Mammary epithelial cell (primary cell): ENCODE measurements around the gene RAD9A.

Experiments used
- CTCF ChIP-seq, 2 donors: IDR thresholded peaks in 1 of 2; conservative IDR thresholded peaks in 1 of 2; 2 replicates each; pipeline ENCODE4 v1.5.1; 2011 to 2012; ENCODE audit warnings: inconsistent platforms in 2 of 2, low read length in 2 of 2, mild to moderate bottlenecking in 2 of 2, control low read depth in 1 of 2, low read depth in 1 of 2; ENCODE audit not compliant: insufficient read depth in 1 of 2; ENCODE audit errors: extremely low read depth in 1 of 2
- EZH2 ChIP-seq: IDR thresholded peaks from 2 replicates; pipeline ENCODE4 v1.6.1; 2012; ENCODE audit warnings: low read length, inconsistent platforms, borderline replicate concordance

- TF ChIP-seq CTCF (conservative IDR thresholded peaks at IDR 0.05 in 1 of 2, IDR thresholded peaks at IDR 0.05 in 1 of 2; ENCODE audit: extremely low read depth in 1 of 2, insufficient read depth in 1 of 2, low read depth in 1 of 2, low read length in 2 of 2) (no peak), EZH2 (no peak)
These were observed 42.3 kb upstream of the RAD9A start for GRCh38 chr11:67349457-67349856.
